DOHH2 (cell line): Measurements from ENCODE around the gene MSI1.
A peak's percentile ranks its signal among the peaks of the same experiment; 100 is the strongest.

ENCODE experiments used
- EZH2phosphoT487 ChIP-seq: fragments of 200-600 bp; sonication (generic); IDR thresholded peaks from 2 replicates; pipeline ENCODE4 v1.6.1; 2017; ENCODE audit warnings: borderline replicate concordance, mild to moderate bottlenecking, antibody characterized with exemption, low read length, moderate library complexity, mixed read lengths
- TF ChIP-seq, protein P1 (sequence below): fragments of 200-600 bp; sonication (generic); IDR thresholded peaks from one replicate; pipeline ENCODE4 v1.5.1; 2014; ENCODE audit warnings: antibody characterized with exemption, mild to moderate bottlenecking, low read depth, low read length; ENCODE audit not compliant: poor library complexity, severe bottlenecking

DNA sequence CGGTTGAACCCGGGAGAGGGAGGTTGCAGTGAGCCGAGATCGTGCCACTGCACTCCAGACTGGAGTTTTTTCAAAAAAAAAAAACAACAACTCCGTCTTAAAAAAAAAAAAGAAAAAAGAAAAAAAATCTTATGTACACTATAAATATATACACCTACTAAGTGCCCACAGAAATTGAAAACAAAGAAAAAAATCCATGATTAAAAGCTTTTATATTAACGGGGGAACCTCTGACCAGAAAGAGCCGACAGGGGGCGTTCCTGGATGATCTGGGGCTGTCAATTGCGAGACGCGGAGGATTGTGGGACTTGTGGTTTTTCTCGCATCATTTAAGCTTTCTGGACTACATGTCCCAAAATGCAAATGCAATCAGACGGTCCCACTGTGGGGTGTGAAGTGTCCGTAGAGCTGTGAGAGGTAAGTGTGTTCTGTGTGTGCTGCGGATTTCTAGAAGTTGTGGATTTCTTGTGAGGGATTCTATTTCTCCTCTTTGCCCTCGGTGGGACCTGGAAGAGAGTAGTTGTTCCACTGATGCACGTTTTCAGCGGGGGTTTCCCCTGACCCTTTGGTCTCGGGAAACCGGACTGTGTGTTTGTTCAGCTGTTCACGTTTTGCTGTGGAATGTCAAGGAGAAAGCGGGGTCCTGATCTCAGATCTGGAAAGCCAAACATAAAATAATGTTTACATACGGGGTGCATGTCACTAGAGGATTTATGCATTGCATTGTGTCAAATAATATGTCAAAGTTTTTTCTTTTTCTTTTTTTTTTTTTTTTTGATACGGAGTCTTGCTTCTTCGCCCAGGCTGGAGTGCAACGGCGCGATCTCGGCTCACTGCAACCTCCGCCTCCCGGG, 66.8 kb downstream of the MSI1 start, which contains the start of gene SIRT4:
- TF ChIP-seq EZH2phosphoT487: no peak
- TF ChIP-seq, protein P1, sequence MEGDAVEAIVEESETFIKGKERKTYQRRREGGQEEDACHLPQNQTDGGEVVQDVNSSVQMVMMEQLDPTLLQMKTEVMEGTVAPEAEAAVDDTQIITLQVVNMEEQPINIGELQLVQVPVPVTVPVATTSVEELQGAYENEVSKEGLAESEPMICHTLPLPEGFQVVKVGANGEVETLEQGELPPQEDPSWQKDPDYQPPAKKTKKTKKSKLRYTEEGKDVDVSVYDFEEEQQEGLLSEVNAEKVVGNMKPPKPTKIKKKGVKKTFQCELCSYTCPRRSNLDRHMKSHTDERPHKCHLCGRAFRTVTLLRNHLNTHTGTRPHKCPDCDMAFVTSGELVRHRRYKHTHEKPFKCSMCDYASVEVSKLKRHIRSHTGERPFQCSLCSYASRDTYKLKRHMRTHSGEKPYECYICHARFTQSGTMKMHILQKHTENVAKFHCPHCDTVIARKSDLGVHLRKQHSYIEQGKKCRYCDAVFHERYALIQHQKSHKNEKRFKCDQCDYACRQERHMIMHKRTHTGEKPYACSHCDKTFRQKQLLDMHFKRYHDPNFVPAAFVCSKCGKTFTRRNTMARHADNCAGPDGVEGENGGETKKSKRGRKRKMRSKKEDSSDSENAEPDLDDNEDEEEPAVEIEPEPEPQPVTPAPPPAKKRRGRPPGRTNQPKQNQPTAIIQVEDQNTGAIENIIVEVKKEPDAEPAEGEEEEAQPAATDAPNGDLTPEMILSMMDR: peak; percentile 71
